Measurements from ENCODE around the gene NOCT.
"Not testable (repeated sequence)": the region's sequence is repeated elsewhere in the genome, so short reads cannot be mapped to it uniquely, and the experiment has no call there.

The NOCT gene

GRCh38 chr4:139011225-139011950 lies 4.2 kb upstream of the NOCT start:
- DNase-seq: no peak

DNA sequence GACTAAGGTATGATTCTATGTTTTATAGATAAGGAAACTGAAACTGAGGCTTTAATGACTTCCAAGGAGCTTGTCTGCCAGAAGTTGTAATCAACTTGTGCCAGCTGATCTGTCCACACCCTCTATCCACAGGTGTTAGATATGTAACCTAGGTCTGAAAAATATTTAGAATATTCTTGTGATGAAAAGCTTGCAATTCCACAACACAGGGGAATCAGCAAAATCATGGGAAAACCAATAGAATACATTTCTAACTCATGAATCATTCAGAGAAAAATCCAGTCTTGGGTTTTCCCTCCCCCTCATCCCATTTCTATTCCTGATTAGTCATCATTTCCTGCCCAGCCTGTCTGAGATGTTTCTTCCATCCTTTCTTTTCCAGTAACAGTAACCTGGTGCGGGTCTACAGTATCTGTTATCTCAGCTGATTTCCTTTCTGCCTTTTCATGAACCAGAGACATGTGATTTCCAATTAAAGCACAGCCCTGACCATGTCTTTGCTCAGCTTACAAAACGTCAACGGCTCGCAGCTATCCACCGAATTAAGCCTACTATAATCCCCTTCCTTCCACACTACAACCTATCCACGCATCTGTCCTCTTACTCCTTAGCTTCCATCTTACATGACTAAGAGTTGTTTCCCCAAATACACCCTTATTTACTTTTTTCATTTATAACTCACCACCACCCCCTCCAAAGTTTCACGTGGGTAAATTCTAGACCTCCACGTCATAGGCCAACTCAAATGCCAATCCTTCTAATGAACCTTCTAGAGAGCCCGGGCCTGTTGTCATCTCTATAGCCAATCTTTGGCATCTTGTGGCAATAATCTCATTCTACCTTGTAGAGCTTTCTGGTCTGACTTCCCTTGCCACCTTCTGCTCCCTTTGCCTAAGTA lies 961 bp upstream of the NOCT start:
- no peak for DNase-seq

- peak; percentile 9 for DNase-seq
Observed at GRCh38 chr4:139015948-139016471, 429 bp downstream of the NOCT start.

DNA sequence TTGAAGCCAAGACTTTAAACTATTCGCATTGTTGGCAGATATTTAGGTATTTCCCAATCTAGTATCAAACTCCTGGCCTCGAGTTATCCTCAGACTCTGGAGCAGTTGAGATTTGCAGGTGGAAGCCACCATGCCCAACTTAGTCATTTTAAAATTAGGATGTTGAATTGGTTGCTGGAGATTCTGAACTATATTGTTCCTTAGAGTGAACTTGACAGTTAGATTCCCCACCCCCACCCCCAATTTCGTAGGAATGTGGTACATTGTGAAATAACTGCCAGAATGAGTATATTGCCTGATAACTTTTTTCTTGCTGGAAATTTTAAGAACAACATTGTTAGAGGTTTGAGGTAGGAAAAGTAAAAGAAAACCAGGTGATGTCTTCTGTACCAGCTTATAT lies 2.3 kb downstream of the NOCT start:
- DNase-seq: no peak

- DNase-seq: peak; percentile 9
Observed at GRCh38 chr4:139018501-139018900, 2.9 kb downstream of the NOCT start.

DNA sequence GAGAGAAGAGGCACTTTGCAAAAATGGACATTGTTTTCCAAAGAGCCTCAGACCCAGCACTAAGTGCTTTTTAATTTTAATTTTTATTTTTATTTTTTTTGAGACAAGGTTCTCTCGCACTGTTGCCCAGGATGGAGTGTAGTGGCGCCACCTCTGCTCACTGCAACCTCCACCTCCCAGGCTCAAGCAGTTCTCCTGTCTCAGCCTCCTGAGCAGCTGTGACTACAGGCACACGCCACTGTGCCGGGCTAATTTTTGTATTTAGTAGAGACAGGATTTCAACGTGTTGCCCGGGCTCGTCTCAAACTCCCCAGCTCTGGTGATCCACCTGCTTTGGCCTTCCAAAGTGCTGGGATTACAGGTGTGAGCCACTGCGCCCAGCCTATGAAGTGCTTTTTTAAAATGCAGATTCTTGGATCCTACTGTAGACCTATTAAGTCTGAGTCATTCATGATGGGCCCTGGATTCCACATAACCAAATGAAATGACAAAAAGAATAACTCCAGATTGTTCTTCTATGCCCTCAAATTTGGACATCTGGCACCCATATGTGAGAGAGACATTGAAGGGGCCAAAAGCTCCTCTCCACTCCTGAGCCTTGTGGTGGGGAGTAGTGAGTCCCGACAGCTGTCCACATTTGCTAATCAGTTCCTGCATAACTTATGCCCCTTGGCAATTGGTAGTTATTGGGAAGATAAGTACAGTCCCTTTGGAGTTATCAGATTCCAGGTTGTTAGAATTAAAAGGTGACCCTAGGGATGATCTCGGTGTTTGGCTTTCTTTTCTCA lies 3.6 kb downstream of the NOCT start:
- no peak for DNase-seq

- DNase-seq: no peak
Observed at GRCh38 chr4:139020384-139020783, 4.8 kb downstream of the NOCT start.

DNA sequence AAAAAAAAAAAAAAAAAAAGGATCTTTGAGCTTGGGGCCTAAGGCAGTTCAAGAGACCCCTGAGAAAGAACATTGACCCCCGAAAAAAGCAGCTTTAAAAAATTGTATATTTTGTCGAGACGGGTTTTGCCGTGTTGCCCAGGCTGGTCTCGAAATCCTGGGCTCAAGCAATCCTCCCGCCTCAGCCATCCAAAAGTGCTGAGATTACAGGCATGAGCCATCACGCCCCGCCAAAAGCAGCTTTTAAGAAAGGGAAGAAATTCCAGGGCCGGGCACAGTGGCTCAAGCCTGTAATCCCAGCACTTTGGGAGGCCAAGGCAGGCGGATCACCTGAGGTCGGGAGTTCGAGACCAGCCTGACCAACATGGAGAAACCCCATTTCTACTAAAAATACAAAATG lies 5.5 kb downstream of the NOCT start:
- not testable (repeated sequence) for DNase-seq

- no peak for DNase-seq
Observed at GRCh38 chr4:139022835-139023234, 7.3 kb downstream of the NOCT start.

GRCh38 chr4:139024686-139025085 lies 9.1 kb downstream of the NOCT start:
- DNase-seq: no peak

- no peak for DNase-seq
Observed at GRCh38 chr4:139025841-139026240, 10.3 kb downstream of the NOCT start.

DNA sequence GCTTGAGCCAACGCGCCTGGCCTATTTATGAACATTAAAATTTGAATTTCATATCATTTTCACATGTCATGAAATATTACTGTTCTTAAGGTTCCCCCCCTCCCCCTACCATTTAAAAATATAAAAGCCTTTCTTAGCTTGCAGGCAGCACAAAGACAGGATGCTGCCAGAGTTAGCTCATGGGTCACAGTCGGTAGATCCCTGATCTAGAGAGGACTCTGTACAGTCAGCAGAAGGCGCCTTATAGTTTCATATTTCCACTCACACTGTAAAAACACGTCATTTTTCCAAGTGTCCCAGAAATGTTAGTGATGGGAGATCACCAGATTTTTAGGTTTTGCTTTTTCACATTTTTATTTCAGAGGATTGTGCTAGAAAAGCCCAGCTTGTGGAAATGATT lies 12.2 kb downstream of the NOCT start:
- no peak for DNase-seq

GRCh38 chr4:139028191-139028661 lies 12.6 kb downstream of the NOCT start:
- no peak for DNase-seq

- DNase-seq: not testable (repeated sequence)
Observed at GRCh38 chr4:139029866-139030363, 14.3 kb downstream of the NOCT start.

GRCh38 chr4:139030614-139031235 lies 15.1 kb downstream of the NOCT start:
- DNase-seq: peak; percentile 73

DNA sequence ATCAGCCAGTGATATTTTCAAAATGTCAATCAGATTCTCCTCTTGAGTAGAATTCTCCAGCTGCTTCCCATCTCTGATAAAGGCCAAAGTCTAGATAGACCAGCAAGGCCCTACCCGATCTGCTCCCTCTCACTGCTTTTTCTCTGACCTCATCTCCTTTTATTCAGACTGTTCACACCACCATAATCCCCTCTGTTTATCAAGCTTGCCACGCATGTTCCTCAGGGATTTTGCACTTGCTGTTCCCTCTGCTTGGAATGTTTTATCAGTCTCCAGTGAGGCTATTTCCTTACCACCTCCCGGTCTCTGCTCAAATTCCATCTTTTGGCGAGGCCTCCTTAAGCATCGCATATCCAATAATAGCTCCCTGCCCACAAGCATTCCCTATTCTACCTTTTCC lies 20.1 kb downstream of the NOCT start:
- no peak for DNase-seq

- no peak for DNase-seq
Observed at GRCh38 chr4:139036885-139037284, 21.3 kb downstream of the NOCT start.

- DNase-seq: no peak
Observed at GRCh38 chr4:139038874-139039443, 23.4 kb downstream of the NOCT start.

DNA sequence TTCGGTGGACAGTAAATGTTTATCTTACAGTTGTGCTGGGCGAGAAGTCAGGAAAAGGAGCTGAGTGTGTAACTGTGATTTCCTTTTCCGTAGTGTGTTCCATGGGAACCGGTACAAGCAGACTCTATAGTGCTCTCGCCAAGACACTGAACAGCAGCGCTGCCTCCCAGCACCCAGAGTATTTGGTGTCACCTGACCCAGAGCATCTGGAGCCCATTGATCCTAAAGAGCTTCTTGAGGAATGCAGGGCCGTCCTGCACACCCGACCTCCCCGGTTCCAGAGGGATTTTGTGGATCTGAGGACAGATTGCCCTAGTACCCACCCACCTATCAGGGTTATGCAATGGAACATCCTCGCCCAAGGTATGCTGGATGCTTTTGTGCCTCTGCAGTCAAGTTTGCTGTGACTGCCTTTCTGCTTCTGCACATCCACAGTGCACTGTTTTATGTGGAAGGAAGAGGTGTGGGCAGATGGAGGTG lies 27.4 kb downstream of the NOCT start:
- no peak for DNase-seq

DNA sequence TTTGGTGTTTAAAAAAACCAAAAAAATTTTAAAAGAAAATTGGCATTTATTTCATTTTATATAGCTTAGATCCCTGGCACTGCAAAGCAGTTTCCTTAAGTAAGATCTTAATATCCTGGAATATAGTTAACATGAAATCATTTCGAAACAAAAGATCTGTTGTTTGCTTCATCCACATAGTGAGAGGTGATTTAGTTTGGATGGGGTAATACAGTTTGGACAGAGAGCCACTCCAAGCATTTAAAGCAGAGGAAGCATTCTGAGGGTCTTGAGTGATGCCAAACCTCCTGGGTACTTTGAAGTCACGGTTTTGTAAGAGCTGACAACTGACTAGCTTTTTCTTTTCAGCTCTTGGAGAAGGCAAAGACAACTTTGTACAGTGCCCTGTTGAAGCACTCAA lies 28.7 kb downstream of the NOCT start:
- DNase-seq: no peak

DNA sequence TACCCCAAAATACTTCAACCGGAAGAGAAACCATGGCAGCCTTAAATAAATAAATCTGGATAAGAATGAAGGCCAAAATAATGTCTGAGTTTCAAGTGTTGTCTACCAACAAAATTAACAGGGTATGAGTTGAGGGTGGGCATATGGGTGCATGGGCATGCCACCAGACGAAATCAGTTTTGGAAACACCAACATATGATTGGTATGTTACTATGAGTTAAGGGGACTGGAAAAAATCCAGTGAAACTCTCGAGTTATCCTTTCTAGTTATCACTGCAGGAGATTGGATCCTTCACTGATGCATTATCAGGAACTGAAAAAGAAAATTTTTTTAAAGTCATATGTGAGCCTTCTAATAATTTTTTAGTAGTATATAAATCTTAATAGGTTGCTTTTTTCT lies 32.4 kb downstream of the NOCT start:
- DNase-seq: no peak

DNA sequence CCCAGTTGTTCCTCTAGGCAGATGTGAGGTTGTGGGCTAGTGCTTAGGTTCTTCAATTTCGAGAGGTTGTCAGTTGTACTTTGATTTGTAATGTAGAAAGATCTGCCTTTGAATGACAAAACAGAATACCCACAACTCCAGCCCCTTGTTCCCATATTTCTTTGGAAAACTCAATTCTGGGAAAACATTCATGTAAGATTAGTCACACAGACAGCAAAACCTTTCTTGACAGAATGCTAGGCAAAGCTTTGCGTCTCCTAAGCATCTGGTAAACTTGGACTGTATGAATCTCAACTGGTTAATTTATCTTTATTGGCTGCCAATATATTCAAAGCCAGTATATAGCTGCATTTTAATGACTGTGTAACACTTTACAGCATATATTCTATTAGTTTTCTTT lies 34.9 kb downstream of the NOCT start:
- no peak for DNase-seq
